ENCODE measurements around the gene SLC6A12. TPM values are rescaled to one million over a fixed set of nuclear protein-coding genes. Genes with fewer than 3 reads are reported as not detected.

Gene SLC6A12
- polyA plus RNA-seq, 1 of the 3 experiments (the other 2 are of a cell fraction): 0.02 TPM

DNA sequence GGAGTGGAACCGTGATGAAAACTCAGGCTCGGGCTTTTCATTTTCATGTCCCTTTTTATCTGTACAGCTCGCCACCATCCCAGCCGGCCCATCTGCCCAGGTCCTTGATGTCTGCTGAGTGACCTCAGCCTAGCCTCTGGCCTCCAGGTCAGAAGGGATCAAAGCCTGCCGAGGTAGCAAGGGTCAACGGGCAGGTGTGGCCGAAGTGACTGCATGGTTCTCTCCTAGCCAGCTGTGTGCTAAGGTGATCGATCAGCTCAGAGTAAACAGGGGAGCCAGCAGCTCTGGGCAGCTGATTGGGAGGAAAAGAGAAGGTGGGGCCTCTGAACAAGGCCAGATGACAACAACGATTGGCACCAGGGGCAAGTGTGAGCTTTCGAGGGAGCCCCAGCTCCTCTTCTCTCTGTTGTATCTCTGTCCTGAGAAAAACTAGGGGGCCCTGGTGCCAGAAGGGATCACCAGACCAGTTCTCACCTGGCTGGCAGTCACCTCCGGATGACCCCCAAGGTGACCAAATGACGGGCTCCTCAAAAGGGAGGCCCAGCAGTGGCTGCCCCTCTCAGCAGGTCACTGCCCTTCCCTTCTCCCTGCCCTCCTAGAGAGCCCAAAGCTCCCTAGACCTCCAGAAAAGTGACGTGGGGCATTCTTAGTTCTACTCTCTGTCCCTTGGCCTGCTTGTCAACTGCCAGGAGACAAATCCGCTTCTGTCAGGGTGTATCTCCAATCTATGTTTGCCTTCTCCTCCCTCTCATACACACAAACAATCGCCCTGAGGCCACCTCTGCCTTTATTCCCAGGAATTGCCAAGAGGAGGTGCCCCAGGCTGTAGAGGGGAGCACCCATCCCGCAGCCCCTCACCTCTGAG lies 3.4 kb downstream of the SLC6A12 start:
- no peaks in the 10 kb centered on the region for H3F3A ChIP-seq (replicated peaks; ENCODE audit: insufficient read depth)
- CTCF ChIA-PET: interaction anchor here (1.4 to 1.8 kb wide), 4 partner anchors 9 to 58 kb away, joined by 4 to 8 read pairs (median 4); no protein-coding TSS in a partner anchor

DNA sequence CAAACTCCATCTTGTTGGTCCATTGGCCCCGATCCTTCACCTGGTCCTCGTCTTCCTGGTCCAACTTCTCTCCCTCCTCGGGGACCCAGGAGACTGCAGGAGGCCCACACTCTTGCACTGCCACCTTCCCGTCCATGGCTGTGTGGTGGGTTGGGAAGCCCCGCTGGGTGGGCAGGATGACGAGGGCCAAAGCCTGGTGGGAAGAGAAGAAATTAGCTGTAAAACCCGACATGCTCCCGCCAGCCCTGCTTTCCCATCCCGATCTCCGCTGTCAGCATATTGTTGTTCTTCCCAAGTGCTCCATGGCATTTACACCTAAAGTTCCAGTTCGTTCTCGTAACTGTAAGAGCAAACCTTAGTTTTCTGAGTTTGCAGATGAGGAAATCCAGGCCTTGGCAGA lies 4.1 kb downstream of the SLC6A12 start:
- no peak overlapping the region for H3K4me2 ChIP-seq
- no peaks in the 10 kb centered on the region for H4K20me1 ChIP-seq (ENCODE audit: insufficient read depth)
- no peak overlapping the region for H3K4me3 ChIP-seq (ENCODE audit: low read depth in 2 of 2, low read length in 1 of 2)
- peaks cover 0 to 6% of the 10 kb centered on the region in 2 experiments; a peak in 1 of 4 replicates for H3K4me1 ChIP-seq (ENCODE audit: control insufficient read depth in 1 of 2, insufficient read depth in 2 of 2, low read depth in 1 of 2, low read length in 1 of 2)
- no peaks in the 10 kb centered on the region for H3K9me2 ChIP-seq
- H3K27me3 ChIP-seq (ENCODE audit: insufficient read depth): peaks cover 12% of the 10 kb centered on the region; the same call in 1 of the 2 replicates
- H2AFZ ChIP-seq (ENCODE audit: low read depth): no peak overlapping the region
- WGBS (ENCODE audit: low lambda C conversion rate): 65% methylated on average over 12 of the region's 12 CpGs
- no peak overlapping the region for H3K9ac ChIP-seq
- DNase-seq: no peak
- no peaks in the 10 kb centered on the region for H3K9me3 ChIP-seq
- no peak overlapping the region for H3K27ac ChIP-seq (ENCODE audit: low read depth in 2 of 2, low read length in 1 of 2)
- ChIA-PET CTCF (interaction anchor here (1.4 to 1.8 kb wide), 3 partner anchors 9 to 20 kb away, joined by 4 to 8 read pairs (median 5); no protein-coding TSS in a partner anchor), POLR2A (no interaction called here)
- H3K36me3 ChIP-seq (replicated peaks in 1 of 2; ENCODE audit: control insufficient read depth in 1 of 2, insufficient read depth in 2 of 2, low read length in 1 of 2): no peaks in the 10 kb centered on the region
- H3F3A ChIP-seq (replicated peaks; ENCODE audit: insufficient read depth): no peaks in the 10 kb centered on the region
- H3K79me2 ChIP-seq (ENCODE audit: insufficient read depth): no peaks in the 10 kb centered on the region
- TF ChIP-seq, protein P1, sequence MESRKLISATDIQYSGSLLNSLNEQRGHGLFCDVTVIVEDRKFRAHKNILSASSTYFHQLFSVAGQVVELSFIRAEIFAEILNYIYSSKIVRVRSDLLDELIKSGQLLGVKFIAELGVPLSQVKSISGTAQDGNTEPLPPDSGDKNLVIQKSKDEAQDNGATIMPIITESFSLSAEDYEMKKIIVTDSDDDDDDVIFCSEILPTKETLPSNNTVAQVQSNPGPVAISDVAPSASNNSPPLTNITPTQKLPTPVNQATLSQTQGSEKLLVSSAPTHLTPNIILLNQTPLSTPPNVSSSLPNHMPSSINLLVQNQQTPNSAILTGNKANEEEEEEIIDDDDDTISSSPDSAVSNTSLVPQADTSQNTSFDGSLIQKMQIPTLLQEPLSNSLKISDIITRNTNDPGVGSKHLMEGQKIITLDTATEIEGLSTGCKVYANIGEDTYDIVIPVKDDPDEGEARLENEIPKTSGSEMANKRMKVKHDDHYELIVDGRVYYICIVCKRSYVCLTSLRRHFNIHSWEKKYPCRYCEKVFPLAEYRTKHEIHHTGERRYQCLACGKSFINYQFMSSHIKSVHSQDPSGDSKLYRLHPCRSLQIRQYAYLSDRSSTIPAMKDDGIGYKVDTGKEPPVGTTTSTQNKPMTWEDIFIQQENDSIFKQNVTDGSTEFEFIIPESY (IDR thresholded peaks at IDR 0.05; ENCODE audit: borderline replicate concordance, low read depth): no peak
- TF ChIP-seq MXI1 (IDR thresholded peaks at IDR 0.05; ENCODE audit: low read depth, low read length) (no peak), NFIC (IDR thresholded peaks at IDR 0.05; ENCODE audit: borderline replicate concordance) (no peak), EZH2phosphoT487 (IDR thresholded peaks at IDR 0.05; ENCODE audit: borderline replicate concordance, low read depth) (no peak), TAF1 (IDR thresholded peaks at IDR 0.05; ENCODE audit: borderline replicate concordance, low read depth, low read length) (no peak)
- TF ChIP-seq, protein P2, sequence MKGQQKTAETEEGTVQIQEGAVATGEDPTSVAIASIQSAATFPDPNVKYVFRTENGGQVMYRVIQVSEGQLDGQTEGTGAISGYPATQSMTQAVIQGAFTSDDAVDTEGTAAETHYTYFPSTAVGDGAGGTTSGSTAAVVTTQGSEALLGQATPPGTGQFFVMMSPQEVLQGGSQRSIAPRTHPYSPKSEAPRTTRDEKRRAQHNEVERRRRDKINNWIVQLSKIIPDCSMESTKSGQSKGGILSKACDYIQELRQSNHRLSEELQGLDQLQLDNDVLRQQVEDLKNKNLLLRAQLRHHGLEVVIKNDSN (IDR thresholded peaks at IDR 0.05; ENCODE audit: borderline replicate concordance, low read depth): no peak
- TF ChIP-seq, protein P3, sequence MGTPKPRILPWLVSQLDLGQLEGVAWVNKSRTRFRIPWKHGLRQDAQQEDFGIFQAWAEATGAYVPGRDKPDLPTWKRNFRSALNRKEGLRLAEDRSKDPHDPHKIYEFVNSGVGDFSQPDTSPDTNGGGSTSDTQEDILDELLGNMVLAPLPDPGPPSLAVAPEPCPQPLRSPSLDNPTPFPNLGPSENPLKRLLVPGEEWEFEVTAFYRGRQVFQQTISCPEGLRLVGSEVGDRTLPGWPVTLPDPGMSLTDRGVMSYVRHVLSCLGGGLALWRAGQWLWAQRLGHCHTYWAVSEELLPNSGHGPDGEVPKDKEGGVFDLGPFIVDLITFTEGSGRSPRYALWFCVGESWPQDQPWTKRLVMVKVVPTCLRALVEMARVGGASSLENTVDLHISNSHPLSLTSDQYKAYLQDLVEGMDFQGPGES (IDR thresholded peaks at IDR 0.05; ENCODE audit: low read depth, low read length): no peak
- TF ChIP-seq, protein P4, sequence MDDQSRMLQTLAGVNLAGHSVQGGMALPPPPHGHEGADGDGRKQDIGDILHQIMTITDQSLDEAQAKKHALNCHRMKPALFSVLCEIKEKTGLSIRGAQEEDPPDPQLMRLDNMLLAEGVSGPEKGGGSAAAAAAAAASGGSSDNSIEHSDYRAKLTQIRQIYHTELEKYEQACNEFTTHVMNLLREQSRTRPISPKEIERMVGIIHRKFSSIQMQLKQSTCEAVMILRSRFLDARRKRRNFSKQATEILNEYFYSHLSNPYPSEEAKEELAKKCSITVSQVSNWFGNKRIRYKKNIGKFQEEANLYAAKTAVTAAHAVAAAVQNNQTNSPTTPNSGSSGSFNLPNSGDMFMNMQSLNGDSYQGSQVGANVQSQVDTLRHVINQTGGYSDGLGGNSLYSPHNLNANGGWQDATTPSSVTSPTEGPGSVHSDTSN (IDR thresholded peaks at IDR 0.05): no peak
- TF ChIP-seq, protein P5, sequence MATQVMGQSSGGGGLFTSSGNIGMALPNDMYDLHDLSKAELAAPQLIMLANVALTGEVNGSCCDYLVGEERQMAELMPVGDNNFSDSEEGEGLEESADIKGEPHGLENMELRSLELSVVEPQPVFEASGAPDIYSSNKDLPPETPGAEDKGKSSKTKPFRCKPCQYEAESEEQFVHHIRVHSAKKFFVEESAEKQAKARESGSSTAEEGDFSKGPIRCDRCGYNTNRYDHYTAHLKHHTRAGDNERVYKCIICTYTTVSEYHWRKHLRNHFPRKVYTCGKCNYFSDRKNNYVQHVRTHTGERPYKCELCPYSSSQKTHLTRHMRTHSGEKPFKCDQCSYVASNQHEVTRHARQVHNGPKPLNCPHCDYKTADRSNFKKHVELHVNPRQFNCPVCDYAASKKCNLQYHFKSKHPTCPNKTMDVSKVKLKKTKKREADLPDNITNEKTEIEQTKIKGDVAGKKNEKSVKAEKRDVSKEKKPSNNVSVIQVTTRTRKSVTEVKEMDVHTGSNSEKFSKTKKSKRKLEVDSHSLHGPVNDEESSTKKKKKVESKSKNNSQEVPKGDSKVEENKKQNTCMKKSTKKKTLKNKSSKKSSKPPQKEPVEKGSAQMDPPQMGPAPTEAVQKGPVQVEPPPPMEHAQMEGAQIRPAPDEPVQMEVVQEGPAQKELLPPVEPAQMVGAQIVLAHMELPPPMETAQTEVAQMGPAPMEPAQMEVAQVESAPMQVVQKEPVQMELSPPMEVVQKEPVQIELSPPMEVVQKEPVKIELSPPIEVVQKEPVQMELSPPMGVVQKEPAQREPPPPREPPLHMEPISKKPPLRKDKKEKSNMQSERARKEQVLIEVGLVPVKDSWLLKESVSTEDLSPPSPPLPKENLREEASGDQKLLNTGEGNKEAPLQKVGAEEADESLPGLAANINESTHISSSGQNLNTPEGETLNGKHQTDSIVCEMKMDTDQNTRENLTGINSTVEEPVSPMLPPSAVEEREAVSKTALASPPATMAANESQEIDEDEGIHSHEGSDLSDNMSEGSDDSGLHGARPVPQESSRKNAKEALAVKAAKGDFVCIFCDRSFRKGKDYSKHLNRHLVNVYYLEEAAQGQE (IDR thresholded peaks at IDR 0.05; ENCODE audit: low read depth, low read length): no peak

More for the DNA sequence above, 3.4 kb downstream of the SLC6A12 start:
- Histone ChIP-seq H3K4me2 (no peak overlapping the region), H4K20me1 (ENCODE audit: insufficient read depth) (no peaks in the 10 kb centered on the region), H3K4me1 (ENCODE audit: control insufficient read depth in 1 of 2, insufficient read depth in 2 of 2, low read depth in 1 of 2, low read length in 1 of 2) (peaks cover 0 to 6% of the 10 kb centered on the region in 2 experiments; a peak in 1 of 4 replicates), H2AFZ (ENCODE audit: low read depth) (no peak overlapping the region), H3K79me2 (ENCODE audit: insufficient read depth) (no peaks in the 10 kb centered on the region), H3K9ac (no peak overlapping the region), H3K4me3 (ENCODE audit: low read depth in 2 of 2, low read length in 1 of 2) (no peak overlapping the region), H3K9me3 (no peaks in the 10 kb centered on the region), H3K27me3 (ENCODE audit: insufficient read depth) (peaks cover 10% of the 10 kb centered on the region; the same call in 1 of the 2 replicates), H3K27ac (ENCODE audit: low read depth in 2 of 2, low read length in 1 of 2) (no peak overlapping the region), H3K9me2 (no peaks in the 10 kb centered on the region), H3K36me3 (replicated peaks in 1 of 2; ENCODE audit: control insufficient read depth in 1 of 2, insufficient read depth in 2 of 2, low read length in 1 of 2) (no peaks in the 10 kb centered on the region)
- DNase-seq: no peak
- POLR2A ChIA-PET: no interaction called here
- WGBS (ENCODE audit: low lambda C conversion rate): 61% methylated on average over 14 of the region's 16 CpGs
- no peak for TF ChIP-seq GATA2 (CRISPR knock-in tag; IDR thresholded peaks at IDR 0.05)
- no peak for TF ChIP-seq TAF1 (IDR thresholded peaks at IDR 0.05; ENCODE audit: borderline replicate concordance, low read depth, low read length)
- TF ChIP-seq GABPA (IDR thresholded peaks at IDR 0.05; ENCODE audit: low read depth): no peak
- no peak for TF ChIP-seq RFX5 (IDR thresholded peaks at IDR 0.05; ENCODE audit: low read length)
- TF ChIP-seq, protein P6, sequence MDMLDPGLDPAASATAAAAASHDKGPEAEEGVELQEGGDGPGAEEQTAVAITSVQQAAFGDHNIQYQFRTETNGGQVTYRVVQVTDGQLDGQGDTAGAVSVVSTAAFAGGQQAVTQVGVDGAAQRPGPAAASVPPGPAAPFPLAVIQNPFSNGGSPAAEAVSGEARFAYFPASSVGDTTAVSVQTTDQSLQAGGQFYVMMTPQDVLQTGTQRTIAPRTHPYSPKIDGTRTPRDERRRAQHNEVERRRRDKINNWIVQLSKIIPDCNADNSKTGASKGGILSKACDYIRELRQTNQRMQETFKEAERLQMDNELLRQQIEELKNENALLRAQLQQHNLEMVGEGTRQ (IDR thresholded peaks at IDR 0.05; ENCODE audit: borderline replicate concordance, low read depth, low read length): no peak
- no peak for TF ChIP-seq CHD2 (IDR thresholded peaks at IDR 0.05; ENCODE audit: low read length, partially characterized antibody)
- TF ChIP-seq, protein P7, sequence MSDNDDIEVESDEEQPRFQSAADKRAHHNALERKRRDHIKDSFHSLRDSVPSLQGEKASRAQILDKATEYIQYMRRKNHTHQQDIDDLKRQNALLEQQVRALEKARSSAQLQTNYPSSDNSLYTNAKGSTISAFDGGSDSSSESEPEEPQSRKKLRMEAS (IDR thresholded peaks at IDR 0.05; ENCODE audit: low read depth): no peak
